Measurements from ENCODE around the gene TMEM44.

The TMEM44 gene

GRCh38 chr3:194582196-194582905 is 50.9 kb downstream of the TMEM44 start:
- no peak for DNase-seq (ENCODE audit: extremely low read depth, insufficient read length)
- TF ChIP-seq, protein P1, sequence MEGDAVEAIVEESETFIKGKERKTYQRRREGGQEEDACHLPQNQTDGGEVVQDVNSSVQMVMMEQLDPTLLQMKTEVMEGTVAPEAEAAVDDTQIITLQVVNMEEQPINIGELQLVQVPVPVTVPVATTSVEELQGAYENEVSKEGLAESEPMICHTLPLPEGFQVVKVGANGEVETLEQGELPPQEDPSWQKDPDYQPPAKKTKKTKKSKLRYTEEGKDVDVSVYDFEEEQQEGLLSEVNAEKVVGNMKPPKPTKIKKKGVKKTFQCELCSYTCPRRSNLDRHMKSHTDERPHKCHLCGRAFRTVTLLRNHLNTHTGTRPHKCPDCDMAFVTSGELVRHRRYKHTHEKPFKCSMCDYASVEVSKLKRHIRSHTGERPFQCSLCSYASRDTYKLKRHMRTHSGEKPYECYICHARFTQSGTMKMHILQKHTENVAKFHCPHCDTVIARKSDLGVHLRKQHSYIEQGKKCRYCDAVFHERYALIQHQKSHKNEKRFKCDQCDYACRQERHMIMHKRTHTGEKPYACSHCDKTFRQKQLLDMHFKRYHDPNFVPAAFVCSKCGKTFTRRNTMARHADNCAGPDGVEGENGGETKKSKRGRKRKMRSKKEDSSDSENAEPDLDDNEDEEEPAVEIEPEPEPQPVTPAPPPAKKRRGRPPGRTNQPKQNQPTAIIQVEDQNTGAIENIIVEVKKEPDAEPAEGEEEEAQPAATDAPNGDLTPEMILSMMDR (IDR thresholded peaks at IDR 0.05; ENCODE audit: insufficient read depth, low read length, poor library complexity, severe bottlenecking): no peak
- H3K36me3 ChIP-seq (ENCODE audit: control insufficient read depth, insufficient read depth, low read length): no peaks in the 10 kb centered on the region; the same call in none of the 2 replicates
- no peaks in the 10 kb centered on the region for H3K27me3 ChIP-seq (replicated peaks; ENCODE audit: control insufficient read depth, insufficient read depth, low read length)
- H3K4me3 ChIP-seq (replicated peaks; ENCODE audit: low read depth, low read length): no peak overlapping the region

DNA sequence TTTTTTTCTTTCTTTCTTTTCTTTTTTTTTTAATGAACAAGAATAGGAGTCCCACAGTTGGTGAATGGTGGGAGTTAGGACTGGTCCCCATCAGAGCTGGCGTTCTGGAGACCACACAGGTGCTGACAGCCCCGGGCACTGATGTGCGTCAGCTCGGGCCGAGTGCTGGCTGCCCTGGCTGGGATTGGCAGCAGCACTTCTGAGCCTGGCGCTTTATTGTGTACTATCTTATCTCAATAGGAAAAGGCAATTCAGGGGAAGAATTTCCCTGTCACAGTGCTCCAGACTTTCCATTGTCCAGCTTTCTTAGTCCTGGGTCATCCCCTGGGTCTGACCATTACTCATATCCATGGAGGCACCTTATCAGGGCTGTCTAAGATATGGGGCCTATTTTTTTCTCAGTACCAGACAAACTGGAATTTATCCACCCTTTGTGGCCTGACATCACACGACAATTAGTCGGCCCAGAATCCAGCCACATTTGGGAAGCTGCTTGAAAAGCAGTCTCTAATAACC is 54.1 kb downstream of the TMEM44 start:
- no peak for DNase-seq (ENCODE audit: extremely low read depth, insufficient read length)

GRCh38 chr3:194577986-194578905 is 55.0 kb downstream of the TMEM44 start:
- no peaks in the 10 kb centered on the region for H3K27me3 ChIP-seq (replicated peaks; ENCODE audit: control insufficient read depth, insufficient read depth, low read length)

More for the DNA sequence above, 54.1 kb downstream of the TMEM44 start:
- H3K27me3 ChIP-seq (replicated peaks; ENCODE audit: control insufficient read depth, insufficient read depth, low read length): no peaks in the 10 kb centered on the region
- H3K4me3 ChIP-seq (replicated peaks; ENCODE audit: low read depth, low read length): no peak overlapping the region
- H3K36me3 ChIP-seq (ENCODE audit: control insufficient read depth, insufficient read depth, low read length): no peaks in the 10 kb centered on the region
- TF ChIP-seq, protein P1 (IDR thresholded peaks at IDR 0.05; ENCODE audit: insufficient read depth, low read length, poor library complexity, severe bottlenecking): no peak

GRCh38 chr3:194575484-194576210 is 57.6 kb downstream of the TMEM44 start:
- no peak for DNase-seq (ENCODE audit: extremely low read depth, insufficient read length)
- TF ChIP-seq, protein P1 (IDR thresholded peaks at IDR 0.05; ENCODE audit: insufficient read depth, low read length, poor library complexity, severe bottlenecking): no peak
- Histone ChIP-seq H3K4me3 (replicated peaks; ENCODE audit: low read depth, low read length) (no peak overlapping the region), H3K27me3 (replicated peaks; ENCODE audit: control insufficient read depth, insufficient read depth, low read length) (no peaks in the 10 kb centered on the region), H3K36me3 (ENCODE audit: control insufficient read depth, insufficient read depth, low read length) (no peaks in the 10 kb centered on the region)

More at GRCh38 chr3:194577986-194578905, 55.0 kb downstream of the TMEM44 start:
- TF ChIP-seq, protein P1 (IDR thresholded peaks at IDR 0.05; ENCODE audit: insufficient read depth, low read length, poor library complexity, severe bottlenecking): no peak
- Histone ChIP-seq H3K4me3 (replicated peaks; ENCODE audit: low read depth, low read length) (no peak overlapping the region), H3K36me3 (ENCODE audit: control insufficient read depth, insufficient read depth, low read length) (no peaks in the 10 kb centered on the region)
- no peak for DNase-seq (ENCODE audit: extremely low read depth, insufficient read length)

GRCh38 chr3:194574639-194575483 is 58.4 kb downstream of the TMEM44 start:
- no peak for DNase-seq (ENCODE audit: extremely low read depth, insufficient read length)
- no peak overlapping the region for H3K4me3 ChIP-seq (replicated peaks; ENCODE audit: low read depth, low read length)
- TF ChIP-seq, protein P1 (IDR thresholded peaks at IDR 0.05; ENCODE audit: insufficient read depth, low read length, poor library complexity, severe bottlenecking): no peak
- H3K36me3 ChIP-seq (ENCODE audit: control insufficient read depth, insufficient read depth, low read length): no peaks in the 10 kb centered on the region
- no peaks in the 10 kb centered on the region for H3K27me3 ChIP-seq (replicated peaks; ENCODE audit: control insufficient read depth, insufficient read depth, low read length)
